IMR-90 (cell line): Measurements from ENCODE around the gene GPR157. TPM values are rescaled to one million over a fixed set of nuclear protein-coding genes. Genes with fewer than 3 reads are reported as not detected.

ENCODE experiments used
- ATAC-seq: fragments of 200-7000 bp; cut with Tn5 transposase; 2 replicates; pipeline ENCODE4 v1.9.1; 2020; ENCODE audit warnings: low read depth, mild to moderate bottlenecking, moderate library complexity
- BruUV-seq: library from RNA; stranded (reverse); fragments of 400-500 nt; replicated peaks from 2 replicates; lab custom pipeline; 2021; lab: Mats Ljungman, UMichigan
- CTCF ChIA-PET: fragments of 300-600 bp; formaldehyde crosslinking; extraction: SDS; loops from one replicate; lab custom pipeline; 2021; ENCODE audit warnings: antibody characterized with exemption; lab: Yijun Ruan, JAX
- POLR2A ChIA-PET: fragments of 300-600 bp; sonication (Branson Sonifier 250); formaldehyde crosslinking; loops from one replicate; lab custom pipeline; 2022; ENCODE audit warnings: antibody characterized with exemption; ENCODE audit not compliant: unreplicated experiment; lab: Charles Lee
- DNase-seq: peaks from one replicate; pipeline ENCODE4 v3.0.0; 2013
- H2AFZ ChIP-seq: replicated peaks from 2 replicates; pipeline ENCODE3; 2013; ENCODE audit warnings: low read length, mild to moderate bottlenecking; ENCODE audit not compliant: poor library complexity
- H2AK5ac ChIP-seq: 2 replicates; pipeline ENCODE4 v1.6.1; 2013; ENCODE audit warnings: low read depth, low read length, inconsistent platforms
- H2AK9ac ChIP-seq: replicated peaks from 2 replicates; pipeline ENCODE3; 2013; ENCODE audit warnings: mild to moderate bottlenecking, low read depth, low read length, moderate library complexity; ENCODE audit not compliant: poor library complexity
- H2BK120ac ChIP-seq: 2 replicates; pipeline ENCODE4 v1.6.1; 2013; ENCODE audit warnings: low read depth, low read length, inconsistent platforms
- H2BK15ac ChIP-seq: 3 replicates; pipeline ENCODE4 v1.6.1; 2013; ENCODE audit warnings: low read depth, low read length, inconsistent platforms
- H2BK20ac ChIP-seq: 2 replicates; pipeline ENCODE4 v1.6.1; 2013; ENCODE audit warnings: low read depth, mild to moderate bottlenecking, inconsistent platforms, low read length, moderate library complexity
- H2BK5ac ChIP-seq: 2 replicates; pipeline ENCODE4 v1.6.1; 2013; ENCODE audit warnings: mild to moderate bottlenecking, low read depth, low read length, inconsistent platforms; ENCODE audit not compliant: poor library complexity, severe bottlenecking
- H3K14ac ChIP-seq: replicated peaks from 2 replicates; pipeline ENCODE4 v1.6.1; 2013; ENCODE audit warnings: low read depth, low read length, inconsistent platforms
- H3K18ac ChIP-seq: 2 replicates; pipeline ENCODE4 v1.6.1; 2013; ENCODE audit warnings: low read depth, low read length, control low read depth
- H3K23ac ChIP-seq: 2 replicates; pipeline ENCODE4 v1.6.1; 2013; ENCODE audit warnings: low read depth, low read length, inconsistent platforms
- H3K27ac ChIP-seq: 2 replicates; pipeline ENCODE4 v1.5.1; 2013; ENCODE audit warnings: mild to moderate bottlenecking, control low read depth, low read length; ENCODE audit not compliant: insufficient read depth
- H3K27me3 ChIP-seq: 2 replicates; pipeline ENCODE4 v1.6.1; 2013; ENCODE audit warnings: low read length; ENCODE audit not compliant: control insufficient read depth, insufficient read depth
- H3K36me3 ChIP-seq: 2 replicates; pipeline ENCODE4 v1.6.1; 2013; ENCODE audit warnings: low read length, mixed read lengths; ENCODE audit not compliant: control insufficient read depth, insufficient read depth
- H3K4ac ChIP-seq: 2 replicates; pipeline ENCODE4 v1.6.1; 2013; ENCODE audit warnings: low read depth, low read length, inconsistent platforms
- H3K4me1 ChIP-seq: 2 replicates; pipeline ENCODE4 v1.6.1; 2013; ENCODE audit warnings: low read length, mixed read lengths; ENCODE audit not compliant: control insufficient read depth, insufficient read depth
- H3K4me2 ChIP-seq: 2 replicates; pipeline ENCODE4 v1.6.1; 2013; ENCODE audit warnings: low read depth, mild to moderate bottlenecking, control low read depth, low read length, moderate library complexity
- H3K4me3 ChIP-seq: 2 replicates; pipeline ENCODE4 v1.5.1; 2013; ENCODE audit warnings: low read depth, mild to moderate bottlenecking, control low read depth, low read length, moderate library complexity; ENCODE audit not compliant: insufficient read depth
- H3K56ac ChIP-seq: 2 replicates; pipeline ENCODE4 v1.6.1; 2013; ENCODE audit warnings: low read length, inconsistent platforms; ENCODE audit not compliant: insufficient read depth; ENCODE audit errors: extremely low read depth
- H3K79me1 ChIP-seq, 2 experiments: 2 replicates each; pipeline ENCODE4 v1.6.1; 2013; ENCODE audit warnings: low read length in 2 of 2, inconsistent platforms in 1 of 2, low read depth in 1 of 2
- H3K9ac ChIP-seq: 2 replicates; pipeline ENCODE4 v1.6.1; 2013; ENCODE audit warnings: low read depth, low read length, control low read depth
- H3K9me1 ChIP-seq: 2 replicates; pipeline ENCODE4 v1.6.1; 2013; ENCODE audit warnings: low read length, inconsistent platforms; ENCODE audit not compliant: insufficient read depth
- H3K9me3 ChIP-seq: 2 replicates; pipeline ENCODE4 v1.6.1; 2013; ENCODE audit warnings: low read length; ENCODE audit not compliant: control insufficient read depth, insufficient read depth
- H4K20me1 ChIP-seq: 2 replicates; pipeline ENCODE4 v1.6.1; 2013; ENCODE audit warnings: low read length, inconsistent platforms; ENCODE audit not compliant: insufficient read depth
- H4K5ac ChIP-seq: 2 replicates; pipeline ENCODE4 v1.6.1; 2013; ENCODE audit warnings: mild to moderate bottlenecking, low read depth, low read length, control low read depth
- H4K8ac ChIP-seq, 2 experiments: 2 replicates each; pipeline ENCODE4 v1.6.1; 2013; ENCODE audit warnings: low read depth in 2 of 2, low read length in 2 of 2, control low read depth in 1 of 2, inconsistent platforms in 1 of 2
- H4K91ac ChIP-seq: 2 replicates; pipeline ENCODE4 v1.6.1; 2013; ENCODE audit warnings: low read depth, low read length, inconsistent platforms; ENCODE audit not compliant: insufficient read depth
- FOS ChIP-seq: fragments of 150-350 bp; IDR thresholded peaks from 2 replicates; pipeline ENCODE4 v1.6.1; 2016; ENCODE audit warnings: low read depth, low read length
- MAFK ChIP-seq: IDR thresholded peaks from 2 replicates; pipeline ENCODE4 v1.6.1; 2012; ENCODE audit warnings: low read depth, low read length, improper control_type of control experiment
- MAZ ChIP-seq: IDR thresholded peaks from 2 replicates; pipeline ENCODE4 v1.6.1; 2012; ENCODE audit warnings: low read depth, mild to moderate bottlenecking, low read length, improper control_type of control experiment, moderate library complexity, borderline replicate concordance
- MXI1 ChIP-seq: IDR thresholded peaks from 2 replicates; pipeline ENCODE4 v1.6.1; 2012; ENCODE audit warnings: low read depth, mild to moderate bottlenecking, low read length, moderate library complexity, borderline replicate concordance
- NFE2L2 ChIP-seq: fragments of 150-350 bp; IDR thresholded peaks from 2 replicates; pipeline ENCODE4 v1.6.1; 2016; ENCODE audit warnings: low read depth, mild to moderate bottlenecking, low read length
- POLR2A ChIP-seq: IDR thresholded peaks from 2 replicates; pipeline ENCODE4 v1.6.1; 2012; ENCODE audit warnings: mild to moderate bottlenecking, low read depth, low read length
- RAD21 ChIP-seq: IDR thresholded peaks from 2 replicates; pipeline ENCODE4 v1.6.1; 2012; ENCODE audit warnings: low read length, improper control_type of control experiment
- SMC3 ChIP-seq: fragments of 150-350 bp; IDR thresholded peaks from 2 replicates; pipeline ENCODE4 v1.6.1; 2016; ENCODE audit warnings: low read depth, mild to moderate bottlenecking, antibody characterized with exemption, low read length, moderate library complexity
- WGBS, 2 experiments: methylation state at CpG; one replicate each; pipeline versions ENCODE4 v1.1.5 to v1.1.7; 2013; ENCODE audit warnings: missing lambda C conversion rate in 2 of 2; ENCODE audit not compliant: insufficient read length in 1 of 2; ENCODE audit errors: extremely low coverage in 2 of 2; 5-methylcytosine and 5-hydroxymethylcytosine counted together
- dilution Hi-C: fragments of 300-500 bp; cut with HindIII; formaldehyde crosslinking; loops from one replicate; pipeline ENCODE4 v1.14.3; 2018; ENCODE audit warnings: low sequenced_read_pairs; ENCODE audit not compliant: unreplicated experiment
- in situ Hi-C: fragments of 300-500 bp; cut with MboI; formaldehyde crosslinking; loops from 3 replicates; pipeline ENCODE4 v1.14.3; 2019; ENCODE audit warnings: low sequenced_read_pairs, inconsistent platforms, mixed read lengths
- intact Hi-C: fragments of 100-400 bp; cut with micrococcal nuclease; formaldehyde crosslinking; loops from 2 replicates; pipeline ENCODE4 v1.10.0; 2022
- polyA plus RNA-seq, 3 experiments: library from polyadenylated mRNA; depleted of rRNA; stranded (reverse); fragments of >200 nt; gene quantifications; 2 replicates each; pipeline ENCODE4 v1.2.3, GENCODE V29; 2012; ENCODE audit warnings: low replicate concordance in 1 of 3
- total RNA-seq: library from RNA; depleted of rRNA; stranded (reverse); fragments of >200 nt; gene quantifications from 2 replicates; pipeline ENCODE4 v1.2.3, GENCODE V29; 2012
- TF ChIP-seq, protein P1 (sequence below): conservative IDR thresholded peaks from 2 replicates; pipeline ENCODE4 v1.5.1; 2012; ENCODE audit warnings: mild to moderate bottlenecking, low read depth, low read length, improper control_type of control experiment
- TF ChIP-seq, protein P2 (sequence below): fragments of 150-350 bp; IDR thresholded peaks from 2 replicates; pipeline ENCODE4 v1.6.1; 2016; ENCODE audit warnings: low read depth, mild to moderate bottlenecking, low read length, moderate library complexity, borderline replicate concordance

Gene GPR157
- total and polyA plus RNA-seq, 2 of the 4 experiments (the other 2 are of a cell fraction) = 1.8 to 2.7 TPM

DNA sequence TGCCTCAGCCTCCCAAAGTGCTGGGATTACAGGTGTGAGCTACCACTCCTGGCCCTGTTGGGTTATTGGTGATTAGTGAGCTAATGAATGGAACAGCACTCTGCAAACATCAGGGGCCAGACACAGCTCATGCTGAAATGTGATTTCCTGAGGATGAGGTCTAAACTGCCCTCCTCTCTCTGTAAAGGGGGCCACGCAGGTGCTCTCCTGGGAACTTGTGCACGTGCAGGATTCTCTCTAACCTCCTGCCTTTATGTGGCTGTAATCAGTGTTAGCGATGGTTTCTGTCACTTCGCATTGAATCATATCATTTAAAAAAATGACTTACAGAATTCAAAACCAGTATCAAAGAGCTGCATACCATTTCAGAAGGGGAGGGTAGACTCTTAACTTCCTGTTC lies 3.6 kb downstream of the GPR157 start:
- WGBS, 2 experiments = no CpG with 5 or more reads among the region's 4 CpGs
- H2AK9ac ChIP-seq = no peak overlapping the region
- no peak overlapping the region for H3K4ac ChIP-seq
- H3K23ac ChIP-seq = no peak overlapping the region
- dilution Hi-C loops (no loop called here), in situ Hi-C loops (loop anchor here (10.0 to 25.0 kb wide), 2 partner anchors 61 to 362 kb away; partner anchors contain the start of gene SLC2A5), intact Hi-C loops (loop anchor here (5.0 kb wide), 1 partner anchor 77 kb away; no protein-coding TSS in a partner anchor)
- no peak overlapping the region for H2BK20ac ChIP-seq
- no peak overlapping the region for H2BK5ac ChIP-seq
- peaks cover 4% of the 10 kb centered on the region; the same call in 1 of the 2 replicates for H3K9me1 ChIP-seq
- BruUV-seq = no TSS peak
- H3K18ac ChIP-seq = no peak overlapping the region
- H2BK120ac ChIP-seq = no peak overlapping the region
- no peaks in the 10 kb centered on the region for H3K36me3 ChIP-seq
- ChIA-PET CTCF (no interaction called here), POLR2A (no interaction called here)
- H3K14ac ChIP-seq = no peak overlapping the region
- H4K91ac ChIP-seq = no peak overlapping the region
- H3K4me1 ChIP-seq = peaks cover 12% of the 10 kb centered on the region
- no peak overlapping the region for H3K27ac ChIP-seq
- H3K56ac ChIP-seq = no peak overlapping the region
- H3K4me2 ChIP-seq = no peak overlapping the region
- H3K4me3 ChIP-seq = no peak overlapping the region
- H2AK5ac ChIP-seq = no peak overlapping the region
- H3K27me3 ChIP-seq = no peaks in the 10 kb centered on the region
- no peak overlapping the region for H4K8ac ChIP-seq
- H4K5ac ChIP-seq = no peak overlapping the region
- DNase-seq (no peak), ATAC-seq (no peak)
- H2BK15ac ChIP-seq = no peak overlapping the region
- H3K9ac ChIP-seq = no peak overlapping the region
- peaks cover 5 to 16% of the 10 kb centered on the region in 2 experiments; a peak in 3 of 4 replicates for H3K79me1 ChIP-seq
- no peaks in the 10 kb centered on the region for H3K9me3 ChIP-seq
- TF ChIP-seq, protein P1, sequence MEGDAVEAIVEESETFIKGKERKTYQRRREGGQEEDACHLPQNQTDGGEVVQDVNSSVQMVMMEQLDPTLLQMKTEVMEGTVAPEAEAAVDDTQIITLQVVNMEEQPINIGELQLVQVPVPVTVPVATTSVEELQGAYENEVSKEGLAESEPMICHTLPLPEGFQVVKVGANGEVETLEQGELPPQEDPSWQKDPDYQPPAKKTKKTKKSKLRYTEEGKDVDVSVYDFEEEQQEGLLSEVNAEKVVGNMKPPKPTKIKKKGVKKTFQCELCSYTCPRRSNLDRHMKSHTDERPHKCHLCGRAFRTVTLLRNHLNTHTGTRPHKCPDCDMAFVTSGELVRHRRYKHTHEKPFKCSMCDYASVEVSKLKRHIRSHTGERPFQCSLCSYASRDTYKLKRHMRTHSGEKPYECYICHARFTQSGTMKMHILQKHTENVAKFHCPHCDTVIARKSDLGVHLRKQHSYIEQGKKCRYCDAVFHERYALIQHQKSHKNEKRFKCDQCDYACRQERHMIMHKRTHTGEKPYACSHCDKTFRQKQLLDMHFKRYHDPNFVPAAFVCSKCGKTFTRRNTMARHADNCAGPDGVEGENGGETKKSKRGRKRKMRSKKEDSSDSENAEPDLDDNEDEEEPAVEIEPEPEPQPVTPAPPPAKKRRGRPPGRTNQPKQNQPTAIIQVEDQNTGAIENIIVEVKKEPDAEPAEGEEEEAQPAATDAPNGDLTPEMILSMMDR = no peak
- TF ChIP-seq NFE2L2 (no peak), SMC3 (no peak), MAZ (no peak), MXI1 (no peak), MAFK (no peak), POLR2A (no peak), RAD21 (no peak), FOS (no peak)
- TF ChIP-seq, protein P2, sequence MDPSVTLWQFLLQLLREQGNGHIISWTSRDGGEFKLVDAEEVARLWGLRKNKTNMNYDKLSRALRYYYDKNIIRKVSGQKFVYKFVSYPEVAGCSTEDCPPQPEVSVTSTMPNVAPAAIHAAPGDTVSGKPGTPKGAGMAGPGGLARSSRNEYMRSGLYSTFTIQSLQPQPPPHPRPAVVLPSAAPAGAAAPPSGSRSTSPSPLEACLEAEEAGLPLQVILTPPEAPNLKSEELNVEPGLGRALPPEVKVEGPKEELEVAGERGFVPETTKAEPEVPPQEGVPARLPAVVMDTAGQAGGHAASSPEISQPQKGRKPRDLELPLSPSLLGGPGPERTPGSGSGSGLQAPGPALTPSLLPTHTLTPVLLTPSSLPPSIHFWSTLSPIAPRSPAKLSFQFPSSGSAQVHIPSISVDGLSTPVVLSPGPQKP = no peak
- peaks cover 7% of the 10 kb centered on the region for H4K20me1 ChIP-seq
- no peak overlapping the region for H2AFZ ChIP-seq
